Superior temporal gyrus (tissue), 1 donor: Measurements from ENCODE around the gene UBAC2.

Experiments used
- DNase-seq: peaks from one replicate; pipeline ENCODE4 v3.0.0-alpha.2; 2016; ENCODE audit errors: extremely low spot score

Gene UBAC2

DNA sequence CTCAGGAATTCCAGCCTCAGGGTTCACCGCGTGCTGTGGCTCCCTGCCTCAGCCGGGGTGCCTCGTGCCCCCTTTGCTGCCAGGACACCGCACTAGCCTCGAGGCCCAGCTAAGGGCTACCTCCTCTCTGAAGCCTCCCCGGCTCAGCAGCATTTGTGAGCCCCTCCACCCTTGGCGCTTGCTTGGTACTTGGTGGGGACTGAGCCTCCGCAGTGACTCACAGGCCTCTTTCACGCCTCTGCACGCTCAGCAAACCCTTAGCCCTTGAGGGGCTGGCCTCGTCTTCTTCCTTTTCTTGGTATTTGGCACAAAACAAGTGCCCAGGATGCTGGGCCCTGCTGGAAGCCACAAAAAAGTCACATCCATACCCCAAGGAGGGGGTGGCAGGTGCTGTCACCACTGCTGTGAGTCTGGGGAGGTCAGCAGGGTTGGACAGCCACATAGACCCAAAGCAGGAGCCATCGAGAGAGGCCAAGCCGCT, 215.2 kb downstream of the UBAC2 start:
- DNase-seq: no peak

DNA sequence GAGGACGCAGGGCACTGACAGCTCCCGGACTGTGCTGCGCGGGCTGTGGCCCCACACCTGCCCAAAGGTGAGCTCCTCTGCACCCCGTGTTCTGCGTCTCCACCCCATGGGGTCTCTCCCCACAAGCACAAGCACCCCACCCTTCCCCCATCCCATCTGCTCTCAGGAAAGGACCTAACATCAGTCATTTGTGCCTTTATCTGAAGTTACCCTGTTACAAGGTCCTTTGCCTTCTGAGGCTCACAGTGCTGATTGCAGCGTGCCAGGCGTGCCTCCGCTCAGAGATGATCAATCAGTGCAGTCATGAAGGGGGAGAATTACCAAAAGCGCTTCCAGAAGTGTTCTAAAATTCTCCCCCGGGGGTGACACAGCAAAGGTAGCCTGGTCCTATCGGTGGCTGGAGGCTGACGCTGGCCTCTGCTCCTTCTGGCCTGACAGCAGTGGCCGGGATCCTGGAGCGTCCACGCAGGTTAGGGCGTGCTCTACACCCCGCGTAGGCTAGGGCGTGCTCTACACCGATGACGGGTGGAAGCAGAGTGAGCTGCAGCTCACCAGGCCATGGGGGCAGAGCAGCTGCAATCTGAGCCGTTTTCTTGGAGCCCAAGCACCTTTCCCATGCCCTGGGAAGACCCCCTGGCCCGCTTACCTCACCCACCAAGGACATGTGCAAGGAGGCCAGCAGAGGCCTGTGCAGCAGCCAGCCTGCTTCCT, 215.9 kb downstream of the UBAC2 start:
- DNase-seq: no peak

DNA sequence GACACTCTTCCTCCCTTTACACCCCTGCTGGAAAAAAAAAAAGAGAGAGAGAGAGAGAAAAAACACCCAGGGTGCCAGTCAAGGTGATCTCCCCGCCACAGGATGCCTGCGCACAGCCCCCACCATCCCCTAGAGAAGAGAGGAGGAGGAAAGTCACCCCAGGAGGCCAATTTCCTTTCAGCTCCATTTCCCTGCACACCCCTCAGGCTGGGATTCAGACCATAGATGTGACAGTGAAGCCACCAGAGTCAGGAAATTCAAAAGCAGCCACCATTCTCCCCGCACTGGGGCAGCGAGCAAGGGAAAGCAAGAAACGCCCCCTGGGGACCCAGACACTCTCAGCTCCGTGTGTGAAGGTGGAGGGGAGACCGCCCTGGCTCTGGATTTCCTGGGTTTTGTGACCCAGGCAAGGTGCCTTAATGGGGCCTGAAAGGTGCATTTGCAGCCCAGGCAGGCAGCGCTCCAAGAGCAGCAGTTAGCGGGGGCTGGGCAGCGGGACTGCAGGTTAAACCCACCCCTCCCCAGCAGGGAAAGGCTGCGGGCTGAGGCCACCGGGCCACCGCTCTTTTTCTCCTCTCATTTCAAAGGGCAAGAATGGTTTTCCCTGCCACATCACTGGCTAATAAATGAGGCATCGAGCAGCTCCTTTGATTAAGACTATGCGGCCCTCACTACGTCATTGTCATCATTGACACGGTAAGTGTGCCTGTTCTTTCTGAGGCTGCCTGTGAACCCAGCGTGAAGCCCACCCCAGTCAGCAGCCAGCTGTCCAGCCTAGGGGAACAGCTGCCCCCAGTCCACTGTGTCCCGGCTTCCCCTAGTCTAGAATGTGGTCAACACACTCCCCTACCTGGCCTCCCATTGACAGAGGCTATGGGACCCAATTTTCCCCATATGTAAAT, 216.8 kb downstream of the UBAC2 start:
- no peak for DNase-seq

DNA sequence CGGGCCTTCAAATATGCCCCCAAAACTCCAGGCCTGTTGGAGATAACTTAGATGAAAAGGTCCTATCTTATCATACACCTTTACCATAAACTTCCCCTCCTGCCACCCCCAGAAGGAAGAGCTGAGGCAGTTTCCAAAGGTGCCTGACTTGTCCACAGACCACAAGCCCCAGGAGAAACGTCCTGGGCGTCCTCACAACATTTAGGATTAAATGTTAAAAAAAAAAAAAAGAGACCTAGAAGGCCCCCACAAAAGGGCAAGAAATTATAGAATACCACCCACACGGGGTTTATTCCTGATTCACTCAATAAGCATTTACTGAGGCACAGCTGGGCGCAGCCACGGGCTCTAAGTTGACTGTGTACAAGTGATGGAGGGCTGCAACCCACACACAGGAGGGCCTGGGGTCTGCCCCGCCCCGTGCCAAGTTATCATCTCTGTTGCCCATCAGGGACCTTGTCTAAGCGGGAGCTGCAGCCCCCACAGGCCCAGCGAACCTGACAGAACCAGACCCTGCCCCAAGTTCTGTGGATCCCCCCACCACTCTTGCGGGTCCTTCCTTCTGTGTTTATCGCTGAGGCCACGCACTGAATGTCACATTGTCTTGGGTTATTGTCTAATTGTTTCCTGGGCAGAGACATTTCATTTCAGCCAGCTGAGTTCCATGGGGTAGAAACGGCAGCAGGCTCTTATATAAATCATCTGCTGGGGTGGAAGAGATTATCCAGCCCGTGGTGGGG, 217.6 kb downstream of the UBAC2 start:
- DNase-seq: no peak

DNA sequence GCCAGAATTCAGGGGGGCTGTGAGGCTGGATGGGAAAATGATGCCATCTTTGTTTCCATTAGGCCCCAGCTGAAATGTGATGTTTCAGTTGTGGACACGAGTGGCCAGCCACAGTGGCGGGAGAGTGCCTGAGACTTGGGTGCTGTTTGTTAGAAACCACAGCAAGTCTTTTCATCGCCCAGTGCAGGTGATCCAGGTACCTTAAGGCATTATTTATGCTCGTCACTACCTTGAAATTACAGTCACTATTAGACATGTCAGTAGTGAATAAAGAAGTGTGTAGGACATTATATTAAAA, 218.1 kb downstream of the UBAC2 start:
- DNase-seq: no peak

DNA sequence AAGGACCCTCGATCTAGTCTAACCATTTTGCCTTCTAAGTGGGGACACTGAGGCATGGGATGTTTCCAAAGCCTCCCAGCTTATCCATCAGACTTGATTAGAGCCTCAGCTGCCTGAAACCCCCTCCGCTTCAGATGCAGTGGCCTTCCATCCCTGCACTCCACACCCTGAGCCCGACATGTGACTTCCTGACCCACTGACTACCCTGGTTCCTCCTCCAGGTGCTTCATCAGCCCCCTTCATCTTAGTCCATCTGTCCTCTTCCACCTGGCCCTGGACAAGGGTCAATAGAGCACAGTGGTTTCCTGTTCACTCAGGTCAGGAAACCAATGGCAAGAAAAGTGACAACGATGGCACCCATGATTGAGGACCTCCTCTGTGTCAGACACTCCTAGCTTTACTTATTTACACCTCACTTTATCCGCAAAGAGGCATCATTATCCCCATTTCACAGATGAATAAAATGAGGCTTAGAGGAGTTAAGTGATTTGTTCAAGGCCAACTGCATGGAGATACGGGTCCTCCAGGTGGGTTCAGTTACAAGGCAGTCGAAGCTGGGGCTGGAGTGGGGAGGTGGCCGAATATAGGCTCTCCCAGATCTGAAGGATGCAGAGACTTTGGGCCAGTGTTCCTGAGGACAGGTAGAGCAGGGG, 219.1 kb downstream of the UBAC2 start:
- DNase-seq: no peak

DNA sequence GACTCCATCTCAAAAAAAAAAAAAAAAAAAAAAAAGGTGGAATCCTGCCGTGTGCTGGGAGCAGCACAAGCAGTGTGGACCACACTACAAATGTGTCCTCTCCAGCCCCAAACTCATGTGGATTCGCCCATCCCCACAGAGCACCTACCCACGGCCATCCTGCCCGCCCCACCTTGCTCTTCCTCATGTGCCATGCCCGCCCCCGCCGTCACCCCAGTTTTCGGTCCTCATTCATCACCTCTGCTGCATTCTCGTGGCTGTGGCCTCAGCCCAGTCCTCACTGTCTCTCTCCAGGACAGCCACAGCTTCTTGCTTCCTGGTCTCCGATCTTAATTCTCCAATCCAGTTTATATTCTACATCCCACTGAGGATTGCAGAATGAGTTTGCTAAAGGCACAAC, 220.6 kb downstream of the UBAC2 start:
- no peak for DNase-seq

DNA sequence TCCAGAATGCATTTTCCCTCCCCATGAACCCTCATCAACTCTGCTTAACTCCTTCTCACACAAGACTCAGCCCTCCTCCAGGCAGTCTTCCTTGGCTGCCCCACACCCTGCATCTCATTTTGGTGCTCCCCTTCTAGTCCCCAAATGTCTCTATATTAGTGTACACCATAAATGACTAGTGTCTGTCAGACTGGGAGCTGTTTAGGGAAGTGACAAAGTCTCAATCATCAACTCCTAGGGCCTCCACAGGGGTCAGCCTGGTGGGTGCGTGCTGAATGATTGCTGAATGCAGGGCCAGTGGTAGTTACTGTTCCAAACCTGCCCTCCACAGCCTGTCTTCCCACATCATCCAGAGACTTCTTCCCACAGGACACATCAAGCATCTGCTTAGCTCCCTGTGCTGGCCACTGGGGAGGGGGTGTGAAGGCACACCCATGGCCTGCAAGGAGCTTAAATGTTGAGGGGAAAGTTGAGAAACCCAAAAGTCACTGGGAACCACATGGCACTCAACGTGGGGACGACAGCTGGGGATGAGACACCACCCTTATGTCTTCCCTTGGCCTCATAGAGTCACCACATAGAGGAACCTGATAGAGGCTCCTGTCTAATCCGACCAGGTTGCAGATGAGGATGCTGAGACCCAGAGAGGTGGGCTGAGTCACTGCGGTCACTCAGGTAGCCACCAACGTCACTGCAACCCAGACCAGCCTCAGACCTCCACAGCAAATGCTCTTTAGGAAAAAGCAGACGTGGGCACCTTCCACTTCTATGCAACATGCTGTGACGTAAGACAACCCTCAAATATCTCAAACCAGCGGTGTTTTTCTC, 221.3 kb downstream of the UBAC2 start:
- DNase-seq: no peak

DNA sequence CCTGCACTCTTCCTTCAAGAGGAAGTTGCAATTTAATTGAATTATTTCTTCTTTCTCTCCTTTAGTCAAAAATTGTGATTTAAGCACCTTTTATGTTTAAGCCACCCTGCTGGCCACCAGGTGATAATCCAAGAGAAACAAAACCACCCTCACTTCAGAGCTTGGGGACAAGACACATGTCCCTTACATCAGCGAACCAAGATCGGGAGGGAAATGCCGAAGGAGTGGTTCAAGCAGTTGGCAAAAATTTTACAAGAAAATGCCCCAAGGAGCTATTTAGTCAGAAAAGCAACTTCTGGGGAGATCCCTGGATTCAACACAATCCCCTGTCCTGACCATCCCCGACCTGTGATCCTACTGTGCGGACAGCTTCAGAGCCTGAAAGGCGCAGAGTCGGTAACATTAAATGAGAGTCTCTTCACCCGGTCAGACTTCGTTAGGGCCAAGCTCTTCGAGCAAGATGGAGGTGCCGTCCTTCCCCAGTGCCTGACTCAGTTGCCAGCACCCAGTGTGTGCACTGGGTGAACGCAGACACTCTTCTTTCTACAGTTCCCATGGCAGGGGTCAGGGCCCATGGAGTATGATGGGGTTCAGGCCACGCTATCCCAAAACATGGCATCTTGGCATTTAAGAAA, 222.0 kb downstream of the UBAC2 start:
- no peak for DNase-seq

DNA sequence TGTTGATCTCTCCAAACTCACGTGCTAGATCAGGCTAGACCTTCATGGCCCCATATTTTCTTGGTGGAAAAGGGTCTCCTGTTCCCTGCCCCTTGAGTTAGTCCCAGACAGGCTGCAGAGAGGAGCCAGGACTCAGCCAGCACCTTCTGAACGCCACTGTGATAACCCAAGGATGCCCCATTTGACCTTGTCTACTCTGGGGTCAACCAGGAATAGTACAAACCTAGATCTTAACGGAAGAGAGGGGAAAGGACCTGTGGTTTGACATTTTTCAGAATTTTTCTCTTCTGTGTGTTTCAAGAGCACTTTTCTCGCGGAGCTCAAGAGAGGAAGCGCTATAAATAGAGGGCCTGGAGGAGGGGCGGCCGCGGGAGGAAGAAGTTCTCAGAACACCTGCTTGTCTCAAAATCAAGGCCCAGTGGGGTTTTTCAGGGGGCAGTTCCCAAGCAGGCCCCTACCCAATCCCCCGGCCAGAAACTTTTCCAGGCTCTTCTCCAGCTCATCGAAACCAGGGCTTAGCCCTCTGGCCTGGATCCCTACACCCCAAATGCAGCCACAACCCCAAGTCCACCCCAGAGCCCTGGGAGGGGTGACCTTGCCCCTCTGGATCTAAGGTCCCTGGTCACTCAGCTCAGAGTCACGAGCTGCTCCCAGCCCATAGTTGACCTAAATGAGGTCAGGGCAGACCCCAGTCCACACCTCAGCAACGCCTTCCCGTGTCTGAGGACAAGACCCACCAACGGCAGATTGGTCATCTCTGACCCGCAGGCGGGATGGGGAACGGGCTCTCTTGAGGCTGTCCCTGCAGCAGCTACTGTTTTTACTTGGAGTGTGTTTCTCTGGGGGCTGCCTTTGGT, 225.1 kb downstream of the UBAC2 start:
- DNase-seq: no peak

DNA sequence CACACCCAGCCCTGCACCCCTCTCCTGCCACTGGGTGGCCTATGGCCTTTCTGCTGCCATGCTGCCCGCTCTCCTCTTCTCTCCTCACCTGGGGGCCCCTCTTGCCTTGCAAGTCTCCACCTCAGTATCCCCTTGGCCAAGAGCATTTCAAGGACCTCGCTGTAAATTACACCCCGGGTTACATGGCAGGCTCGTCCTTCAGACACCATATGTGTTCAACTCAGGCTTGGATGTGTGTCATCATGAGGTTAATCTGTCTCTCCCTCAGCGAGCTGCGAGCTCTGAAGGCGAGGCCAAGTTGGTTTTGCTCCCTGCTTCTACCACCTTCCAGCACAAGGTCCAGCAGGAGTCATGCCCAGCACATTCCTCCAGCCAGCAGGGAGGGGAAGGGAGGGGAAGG, 225.8 kb downstream of the UBAC2 start:
- no peak for DNase-seq

DNA sequence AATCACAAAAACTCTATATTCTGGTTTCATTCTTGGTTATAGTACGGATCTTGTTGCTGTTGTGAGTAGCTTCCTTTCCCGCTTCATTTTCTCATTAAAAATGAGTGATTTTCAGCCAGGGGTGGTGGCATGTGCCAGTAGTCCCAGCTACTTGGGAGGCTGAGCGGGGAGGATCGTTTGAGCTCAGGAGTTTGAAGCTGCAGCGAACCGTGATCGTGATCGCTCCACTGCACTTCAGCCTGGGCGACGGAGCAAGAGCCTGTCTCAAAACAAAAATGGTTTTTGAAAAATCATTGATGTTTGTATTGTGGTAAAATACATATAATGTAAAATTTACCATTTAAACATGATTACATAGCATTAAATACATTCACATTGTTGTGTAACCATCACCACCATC, 229.0 kb downstream of the UBAC2 start:
- DNase-seq: no peak

DNA sequence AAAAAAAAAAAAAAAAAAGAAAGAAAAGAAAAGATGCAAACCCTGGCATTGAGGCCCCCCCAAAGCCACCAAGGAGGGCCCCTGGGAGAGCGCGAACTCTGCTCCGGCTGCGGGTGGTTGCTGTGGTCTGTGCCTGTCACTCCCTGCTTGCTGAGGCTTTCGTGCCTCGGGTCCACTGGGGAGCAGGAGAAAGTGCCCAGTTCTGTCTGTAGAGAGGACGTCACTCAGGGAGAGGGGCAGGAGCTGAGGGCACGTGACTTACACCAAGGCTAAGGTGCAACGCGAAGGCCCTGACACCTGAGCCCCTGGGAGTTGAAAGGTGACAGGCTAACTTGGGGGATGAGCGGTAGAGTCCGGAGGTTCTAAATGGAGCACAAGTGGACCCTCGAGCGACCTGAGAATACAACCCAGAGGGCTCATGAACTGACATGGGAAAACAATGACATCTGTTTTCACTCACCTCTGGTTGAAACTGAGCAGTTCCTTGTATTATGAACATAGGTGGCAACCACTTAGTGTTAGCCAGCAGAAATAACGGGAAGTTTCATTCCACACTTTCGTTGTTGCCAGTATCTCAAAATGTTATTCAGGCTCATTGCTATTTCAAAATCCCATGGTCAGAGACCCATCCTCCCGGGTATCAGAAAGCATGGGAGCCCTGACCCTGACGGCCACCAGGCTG, 231.4 kb downstream of the UBAC2 start:
- no peak for DNase-seq

DNA sequence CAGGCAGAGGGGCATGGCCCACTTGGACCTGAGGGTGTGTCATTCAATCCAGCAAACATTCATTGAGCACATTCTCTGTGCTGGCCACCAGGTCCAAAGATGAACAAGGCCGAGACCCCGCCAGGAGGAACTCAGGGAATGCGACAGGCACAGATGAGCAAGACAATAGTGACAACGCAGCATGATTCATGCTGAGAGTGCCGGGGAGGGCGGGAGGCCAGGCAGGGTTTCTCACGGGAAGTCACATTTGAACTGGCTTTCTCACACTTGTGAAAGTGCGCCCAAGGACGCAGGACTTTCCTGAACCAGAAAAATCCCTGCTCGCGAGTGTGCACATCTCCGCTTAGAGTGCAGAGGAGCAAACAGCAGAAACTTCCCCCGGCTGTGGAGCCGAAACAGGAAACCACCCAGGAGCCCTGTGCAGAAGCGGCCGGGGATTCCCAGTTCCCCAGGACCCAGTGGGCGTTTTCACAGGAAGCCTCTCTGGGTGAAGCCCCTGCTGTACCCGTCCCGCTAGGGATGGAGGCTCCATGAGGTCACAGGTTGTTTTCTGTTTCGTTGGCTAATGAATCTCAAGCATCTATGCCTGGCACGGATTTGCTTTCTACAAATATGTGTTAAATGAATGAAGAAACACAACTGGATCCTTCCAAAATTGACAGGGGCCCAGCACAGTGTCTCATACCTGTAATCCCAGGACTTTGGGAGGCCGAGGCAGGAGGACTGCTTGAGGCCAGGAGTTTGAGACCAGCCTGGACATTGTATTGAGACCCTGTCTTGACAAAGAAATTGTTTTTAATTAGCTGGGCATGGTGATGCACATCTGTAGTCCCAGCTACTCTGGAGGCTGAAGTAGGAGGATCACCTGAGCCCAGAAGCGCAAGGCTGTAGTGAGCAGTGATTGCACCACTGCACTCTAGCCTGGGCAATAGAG, 232.2 kb downstream of the UBAC2 start:
- DNase-seq: no peak

DNA sequence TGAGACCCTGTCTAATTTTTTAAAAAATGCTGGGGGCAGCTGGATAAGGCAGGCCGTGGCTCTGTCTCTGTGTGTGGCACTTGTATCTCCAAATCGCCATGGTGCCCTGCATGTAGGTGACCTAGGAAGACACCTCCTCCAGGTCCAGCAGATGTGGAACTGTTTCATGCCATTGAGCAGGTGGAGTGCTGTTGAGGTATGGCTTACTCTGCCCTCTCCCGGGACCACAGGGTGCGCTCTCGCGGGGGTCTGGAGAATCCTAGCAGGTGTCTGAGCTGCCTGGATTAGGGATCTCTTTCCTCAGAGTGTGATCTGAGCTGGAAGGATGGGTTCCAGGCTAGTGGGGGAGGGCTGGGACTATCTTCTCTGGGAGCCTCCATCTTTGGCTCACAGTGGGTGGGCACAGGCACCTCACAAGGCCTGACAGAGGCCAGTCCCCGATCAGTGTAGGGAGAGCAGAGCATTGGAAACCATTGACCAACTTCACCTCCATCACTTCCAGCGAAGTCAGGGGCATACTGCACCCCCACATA, 233.0 kb downstream of the UBAC2 start:
- DNase-seq: no peak

DNA sequence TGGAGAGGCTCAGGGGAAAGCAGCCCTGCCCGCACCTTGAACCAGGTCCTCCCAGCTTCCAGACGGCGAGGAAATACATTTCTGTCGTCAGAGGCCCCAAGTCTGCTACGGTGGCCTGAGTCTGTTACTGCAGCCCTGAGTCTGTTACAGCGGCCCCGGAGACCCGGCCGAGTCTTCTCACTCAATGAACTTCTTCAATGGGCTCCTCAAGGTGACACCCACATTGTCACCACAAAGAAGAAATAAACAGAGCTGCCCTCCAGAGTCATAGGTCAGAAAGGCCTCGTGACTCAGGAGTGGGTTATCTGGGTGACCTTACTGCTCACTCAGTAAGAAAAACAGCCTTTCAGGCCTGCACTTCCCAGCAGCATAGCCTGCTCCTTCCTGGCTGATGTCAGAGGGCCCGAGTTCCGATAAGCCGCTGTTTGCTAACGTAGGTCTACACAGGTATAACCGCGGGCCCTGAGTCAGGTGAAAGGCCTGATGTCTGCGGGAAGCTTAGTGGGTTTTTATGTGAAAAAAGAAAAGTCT, 233.7 kb downstream of the UBAC2 start:
- no peak for DNase-seq

DNA sequence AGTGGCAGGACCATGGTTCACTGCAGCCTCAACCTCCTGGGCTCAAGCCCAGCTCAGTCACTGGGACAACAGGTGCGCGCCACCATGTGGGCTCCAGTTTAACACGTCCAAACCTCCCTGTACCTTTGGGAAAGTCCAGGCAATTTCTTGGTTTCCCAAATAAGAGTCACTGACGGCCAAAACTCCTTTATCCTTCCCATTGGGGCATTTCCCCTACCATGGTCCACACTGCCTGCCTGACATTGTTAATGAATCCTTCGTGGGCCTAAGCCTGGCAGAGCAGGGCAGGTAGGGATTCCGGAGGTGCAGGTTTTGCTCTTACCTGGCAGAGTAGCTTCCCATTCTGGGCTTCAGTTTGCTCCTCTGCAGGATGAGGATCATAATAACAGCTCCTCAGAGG, 234.5 kb downstream of the UBAC2 start:
- no peak for DNase-seq
